Fibroblast of lung (primary cell): ENCODE results near the gene PTPN13. TPM values are rescaled to one million over a fixed set of nuclear protein-coding genes. Genes with fewer than 3 reads are reported as not detected.
A peak's percentile ranks its signal among the peaks of the same experiment; 100 is the strongest.

Source experiments
- DNase-seq, 2 donors: peaks; one replicate each; pipeline versions ENCODE4 v3.0.0 to v3.0.0-alpha.2; 2010; ENCODE audit warnings: low read depth in 2 of 2
- H2AFZ ChIP-seq: 2 replicates; pipeline ENCODE4 v1.5.1; 2012; ENCODE audit warnings: low read length, control low read depth, inconsistent platforms
- H3K27ac ChIP-seq: 2 replicates; pipeline ENCODE4 v1.5.1; 2011; ENCODE audit warnings: low read length, control low read depth; ENCODE audit not compliant: insufficient read depth
- H3K27me3 ChIP-seq: 2 replicates; pipeline ENCODE4 v1.5.1; 2011; ENCODE audit warnings: mild to moderate bottlenecking, low read length; ENCODE audit not compliant: control insufficient read depth, insufficient read depth
- H3K36me3 ChIP-seq: 2 replicates; pipeline ENCODE4 v1.5.1; 2011; ENCODE audit warnings: low read length; ENCODE audit not compliant: control insufficient read depth, insufficient read depth
- H3K4me1 ChIP-seq: 2 replicates; pipeline ENCODE4 v1.5.1; 2011; ENCODE audit warnings: low read length; ENCODE audit not compliant: control insufficient read depth, insufficient read depth; ENCODE audit errors: extremely low read depth
- H3K4me2 ChIP-seq: 2 replicates; pipeline ENCODE4 v1.5.1; 2011; ENCODE audit warnings: low read length, control low read depth; ENCODE audit not compliant: insufficient read depth; ENCODE audit errors: extremely low read depth
- H3K4me3 ChIP-seq, 4 experiments: fragments of 200-600 bp in 1 of 4; sonication (generic) in 1 of 4; replicated peaks in 1 of 4; 2 replicates each; pipeline ENCODE4 v1.5.1; 2011 to 2016; ENCODE audit warnings: low read length in 4 of 4, low read depth in 3 of 4, mild to moderate bottlenecking in 3 of 4, control low read depth in 2 of 4, inconsistent platforms in 1 of 4, mixed read lengths in 1 of 4; ENCODE audit not compliant: insufficient read depth in 1 of 4; ENCODE audit errors: control extremely low read depth in 1 of 4
- H3K79me2 ChIP-seq: 2 replicates; pipeline ENCODE4 v1.5.1; 2012; ENCODE audit warnings: mild to moderate bottlenecking, low read length, inconsistent platforms; ENCODE audit not compliant: control insufficient read depth, insufficient read depth
- H3K9ac ChIP-seq: 2 replicates; pipeline ENCODE4 v1.5.1; 2011; ENCODE audit warnings: mild to moderate bottlenecking, low read length, control low read depth; ENCODE audit not compliant: insufficient read depth
- H3K9me3 ChIP-seq: 2 replicates; pipeline ENCODE4 v1.5.1; 2012; ENCODE audit warnings: low read depth, low read length; ENCODE audit not compliant: control insufficient read depth, insufficient read depth
- H4K20me1 ChIP-seq: 2 replicates; pipeline ENCODE4 v1.5.1; 2011; ENCODE audit warnings: low read length; ENCODE audit not compliant: control insufficient read depth, insufficient read depth; ENCODE audit errors: extremely low read depth
- EZH2 ChIP-seq: IDR thresholded peaks from 2 replicates; pipeline ENCODE4 v1.5.1; 2012; ENCODE audit warnings: low read length, control low read depth, mild to moderate bottlenecking; ENCODE audit errors: missing control alignments
- polyA plus RNA-seq, 2 donors: library from polyadenylated mRNA; depleted of rRNA in 1 of 2; stranded (reverse) in 1 of 2; unstranded in 1 of 2; fragments of >200 nt; gene quantifications; 2 replicates each; pipeline ENCODE4 v1.2.1, GENCODE V29; 2011 to 2012; ENCODE audit warnings: missing spikeins in 1 of 2
- total RNA-seq: library from RNA; depleted of rRNA; stranded (reverse); fragments of >200 nt; gene quantifications from 2 replicates; pipeline ENCODE4 v1.2.1, GENCODE V29; 2014
- TF ChIP-seq, protein P1 (sequence below), 2 donors: IDR thresholded peaks in 1 of 2; conservative IDR thresholded peaks in 1 of 2; 1 replicate in 1 of 2; 2 replicates in 1 of 2; pipeline ENCODE4 v1.5.1; 2011 to 2012; ENCODE audit warnings: low read length in 2 of 2, control low read depth in 1 of 2, inconsistent platforms in 1 of 2, low read depth in 1 of 2, mild to moderate bottlenecking in 1 of 2

PTPN13 gene
- total and polyA plus RNA-seq, 2 donors (not counting 1 experiment from before 2014, with no cell fraction given) = 16.5 to 136 TPM

DNA sequence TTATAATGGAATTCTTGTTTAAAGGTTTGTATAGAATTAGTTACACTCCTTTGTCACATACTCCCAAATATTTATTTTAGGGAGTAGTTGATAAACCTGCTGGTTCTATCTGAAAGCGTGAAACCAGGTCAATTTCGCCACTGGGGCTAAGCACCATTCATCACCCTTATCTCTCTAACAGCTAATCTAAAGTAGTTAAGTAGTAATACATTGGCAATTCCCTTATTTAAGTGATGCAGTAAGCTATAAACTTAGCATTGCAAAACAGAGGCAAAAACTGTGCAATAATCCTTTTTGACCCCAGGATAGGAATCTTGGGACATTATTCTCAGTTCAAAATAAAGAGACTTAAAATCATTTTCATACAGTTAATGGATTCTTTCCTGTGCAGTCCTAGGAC lies 33.7 kb upstream of the PTPN13 start:
- Histone ChIP-seq H3K9me3 (no peaks in the 10 kb centered on the region), H2AFZ (no peak overlapping the region), H4K20me1 (no peaks in the 10 kb centered on the region), H3K36me3 (no peaks in the 10 kb centered on the region), H3K79me2 (no peaks in the 10 kb centered on the region), H3K27me3 (no peaks in the 10 kb centered on the region), H3K9ac (no peak overlapping the region), H3K4me3 (no peak overlapping the region), H3K4me1 (no peaks in the 10 kb centered on the region), H3K27ac (no peak overlapping the region), H3K4me2 (no peak overlapping the region)
- no peak for TF ChIP-seq EZH2
- TF ChIP-seq, protein P1, sequence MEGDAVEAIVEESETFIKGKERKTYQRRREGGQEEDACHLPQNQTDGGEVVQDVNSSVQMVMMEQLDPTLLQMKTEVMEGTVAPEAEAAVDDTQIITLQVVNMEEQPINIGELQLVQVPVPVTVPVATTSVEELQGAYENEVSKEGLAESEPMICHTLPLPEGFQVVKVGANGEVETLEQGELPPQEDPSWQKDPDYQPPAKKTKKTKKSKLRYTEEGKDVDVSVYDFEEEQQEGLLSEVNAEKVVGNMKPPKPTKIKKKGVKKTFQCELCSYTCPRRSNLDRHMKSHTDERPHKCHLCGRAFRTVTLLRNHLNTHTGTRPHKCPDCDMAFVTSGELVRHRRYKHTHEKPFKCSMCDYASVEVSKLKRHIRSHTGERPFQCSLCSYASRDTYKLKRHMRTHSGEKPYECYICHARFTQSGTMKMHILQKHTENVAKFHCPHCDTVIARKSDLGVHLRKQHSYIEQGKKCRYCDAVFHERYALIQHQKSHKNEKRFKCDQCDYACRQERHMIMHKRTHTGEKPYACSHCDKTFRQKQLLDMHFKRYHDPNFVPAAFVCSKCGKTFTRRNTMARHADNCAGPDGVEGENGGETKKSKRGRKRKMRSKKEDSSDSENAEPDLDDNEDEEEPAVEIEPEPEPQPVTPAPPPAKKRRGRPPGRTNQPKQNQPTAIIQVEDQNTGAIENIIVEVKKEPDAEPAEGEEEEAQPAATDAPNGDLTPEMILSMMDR (conservative IDR thresholded peaks at IDR 0.05 in 1 of 2, IDR thresholded peaks at IDR 0.05 in 1 of 2; ENCODE audit: low read depth in 1 of 2, low read length in 2 of 2) = no peak
- peak in 1 of 2 donors; percentile 44 for DNase-seq

DNA sequence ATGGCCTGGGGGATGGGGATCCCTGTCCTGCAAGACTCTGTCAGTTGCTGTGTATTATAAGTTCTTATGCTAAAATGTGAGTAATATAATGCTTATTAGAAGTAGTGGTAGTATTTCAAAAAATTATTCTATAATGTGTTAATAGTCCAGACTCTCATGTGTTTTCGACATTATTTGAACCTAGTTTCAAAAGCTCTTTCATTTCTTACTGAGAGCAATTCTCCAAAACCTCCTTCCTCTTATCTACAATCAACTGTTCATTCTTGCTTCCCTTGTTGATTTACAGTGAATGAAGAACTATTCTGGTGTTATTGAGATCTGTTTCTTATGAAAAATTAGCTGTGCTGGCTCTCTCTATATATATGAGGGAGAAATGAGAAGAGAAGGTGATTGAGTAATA lies 32.9 kb upstream of the PTPN13 start:
- TF ChIP-seq, protein P1 (conservative IDR thresholded peaks at IDR 0.05 in 1 of 2, IDR thresholded peaks at IDR 0.05 in 1 of 2; ENCODE audit: low read depth in 1 of 2, low read length in 2 of 2) = no peak
- no peak for TF ChIP-seq EZH2
- Histone ChIP-seq H3K4me1 (no peaks in the 10 kb centered on the region), H3K79me2 (no peaks in the 10 kb centered on the region), H3K36me3 (no peaks in the 10 kb centered on the region), H3K9ac (no peak overlapping the region), H4K20me1 (no peaks in the 10 kb centered on the region), H3K4me2 (no peak overlapping the region), H2AFZ (no peak overlapping the region), H3K9me3 (no peaks in the 10 kb centered on the region), H3K27ac (no peak overlapping the region), H3K4me3 (no peak overlapping the region), H3K27me3 (no peaks in the 10 kb centered on the region)
- DNase-seq = no peak

DNA sequence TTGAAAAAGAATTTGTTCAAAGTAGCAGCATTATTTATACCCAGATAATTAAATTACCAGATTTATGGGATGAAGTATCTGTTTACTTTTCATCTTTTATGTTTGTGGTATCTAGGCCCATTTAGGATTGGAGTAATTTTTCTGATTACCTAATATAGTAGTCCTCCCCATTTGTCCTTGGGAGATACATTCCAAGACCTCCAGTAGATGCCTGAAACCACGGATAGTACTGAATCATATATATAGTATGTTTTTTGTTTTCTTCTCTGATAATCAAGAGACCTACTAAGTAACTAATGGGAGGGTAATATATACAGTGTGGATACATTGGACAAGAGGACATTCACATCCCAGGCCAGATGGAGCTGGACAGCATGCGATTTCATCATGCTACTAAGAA lies 30.7 kb upstream of the PTPN13 start:
- Histone ChIP-seq H3K9ac (no peak overlapping the region), H3K27ac (no peak overlapping the region), H3K36me3 (no peaks in the 10 kb centered on the region), H3K79me2 (no peaks in the 10 kb centered on the region), H3K4me2 (no peak overlapping the region), H3K27me3 (no peaks in the 10 kb centered on the region), H2AFZ (no peak overlapping the region), H3K4me3 (no peak overlapping the region), H3K9me3 (no peaks in the 10 kb centered on the region), H4K20me1 (no peaks in the 10 kb centered on the region), H3K4me1 (no peaks in the 10 kb centered on the region)
- TF ChIP-seq, protein P1 (conservative IDR thresholded peaks at IDR 0.05 in 1 of 2, IDR thresholded peaks at IDR 0.05 in 1 of 2; ENCODE audit: low read depth in 1 of 2, low read length in 2 of 2) = no peak
- no peak for TF ChIP-seq EZH2
- DNase-seq = peak; percentile 14 to 15
